ENCODE measurements around the gene ACSL4.

ACSL4 gene

GRCh38 chrX:109696146-109696740 lies 36.8 kb downstream of the ACSL4 start:
- Histone ChIP-seq H3K4me3 (replicated peaks; ENCODE audit: low read depth, low read length) (no peak overlapping the region), H3K36me3 (ENCODE audit: control insufficient read depth, insufficient read depth, low read length) (no peaks in the 10 kb centered on the region), H3K27me3 (replicated peaks; ENCODE audit: control insufficient read depth, insufficient read depth, low read length) (no peaks in the 10 kb centered on the region)
- no peak for TF ChIP-seq CTCF (IDR thresholded peaks at IDR 0.05; ENCODE audit: insufficient read depth, low read length, poor library complexity, severe bottlenecking)
- no peak for DNase-seq (ENCODE audit: extremely low read depth, insufficient read length)

- Histone ChIP-seq H3K4me3 (replicated peaks; ENCODE audit: low read depth, low read length) (no peak overlapping the region), H3K27me3 (replicated peaks; ENCODE audit: control insufficient read depth, insufficient read depth, low read length) (no peaks in the 10 kb centered on the region), H3K36me3 (ENCODE audit: control insufficient read depth, insufficient read depth, low read length) (no peaks in the 10 kb centered on the region)
- no peak for DNase-seq (ENCODE audit: extremely low read depth, insufficient read length)
- no peak for TF ChIP-seq CTCF (IDR thresholded peaks at IDR 0.05; ENCODE audit: insufficient read depth, low read length, poor library complexity, severe bottlenecking)
Observed at GRCh38 chrX:109695637-109696036, 37.4 kb downstream of the ACSL4 start.

GRCh38 chrX:109691752-109692151 lies 41.3 kb downstream of the ACSL4 start:
- H3K27me3 ChIP-seq (replicated peaks; ENCODE audit: control insufficient read depth, insufficient read depth, low read length): no peaks in the 10 kb centered on the region
- TF ChIP-seq CTCF (IDR thresholded peaks at IDR 0.05; ENCODE audit: insufficient read depth, low read length, poor library complexity, severe bottlenecking): no peak
- no peak overlapping the region for H3K4me3 ChIP-seq (replicated peaks; ENCODE audit: low read depth, low read length)
- H3K36me3 ChIP-seq (ENCODE audit: control insufficient read depth, insufficient read depth, low read length): no peaks in the 10 kb centered on the region
- DNase-seq (ENCODE audit: extremely low read depth, insufficient read length): no peak

- no peak overlapping the region for H3K4me3 ChIP-seq (replicated peaks; ENCODE audit: low read depth, low read length)
- no peak for TF ChIP-seq CTCF (IDR thresholded peaks at IDR 0.05; ENCODE audit: insufficient read depth, low read length, poor library complexity, severe bottlenecking)
- H3K27me3 ChIP-seq (replicated peaks; ENCODE audit: control insufficient read depth, insufficient read depth, low read length): no peaks in the 10 kb centered on the region
- no peak for DNase-seq (ENCODE audit: extremely low read depth, insufficient read length)
- no peaks in the 10 kb centered on the region for H3K36me3 ChIP-seq (ENCODE audit: control insufficient read depth, insufficient read depth, low read length)
Observed at GRCh38 chrX:109691277-109691676, 41.8 kb downstream of the ACSL4 start.

- Histone ChIP-seq H3K36me3 (ENCODE audit: control insufficient read depth, insufficient read depth, low read length) (no peaks in the 10 kb centered on the region; the same call in 1 of the 2 replicates), H3K4me3 (replicated peaks; ENCODE audit: low read depth, low read length) (no peak overlapping the region), H3K27me3 (replicated peaks; ENCODE audit: control insufficient read depth, insufficient read depth, low read length) (no peaks in the 10 kb centered on the region)
- TF ChIP-seq CTCF (IDR thresholded peaks at IDR 0.05; ENCODE audit: insufficient read depth, low read length, poor library complexity, severe bottlenecking): no peak
- no peak for DNase-seq (ENCODE audit: extremely low read depth, insufficient read length)
Observed at GRCh38 chrX:109687903-109688302, 45.2 kb downstream of the ACSL4 start.

GRCh38 chrX:109685656-109686078 lies 47.4 kb downstream of the ACSL4 start:
- TF ChIP-seq CTCF (IDR thresholded peaks at IDR 0.05; ENCODE audit: insufficient read depth, low read length, poor library complexity, severe bottlenecking): no peak
- no peaks in the 10 kb centered on the region; the same call in 1 of the 2 replicates for H3K36me3 ChIP-seq (ENCODE audit: control insufficient read depth, insufficient read depth, low read length)
- DNase-seq (ENCODE audit: extremely low read depth, insufficient read length): peak; percentile 33
- H3K27me3 ChIP-seq (replicated peaks; ENCODE audit: control insufficient read depth, insufficient read depth, low read length): no peaks in the 10 kb centered on the region
- H3K4me3 ChIP-seq (replicated peaks; ENCODE audit: low read depth, low read length): no peak overlapping the region

All from GM06990 (cell line).